Heart left ventricle (tissue), 13 donors: ENCODE measurements around the gene POU6F2.

Experiments used
- CTCF ChIP-seq, 12 donors: fragments of 200-600 bp; sonication (generic) in 4 of 12; IDR thresholded peaks; one replicate each; pipeline versions ENCODE4 v1.5.0 to v1.8.0; 2018 to 2022; ENCODE audit warnings: antibody characterized with exemption in 12 of 12, mild to moderate bottlenecking in 5 of 12
- POLR2A ChIP-seq, 2 donors: fragments of 450-650 bp; IDR thresholded peaks; one replicate each; pipeline ENCODE4 v1.6.1; 2017; ENCODE audit warnings: antibody characterized with exemption in 2 of 2, mild to moderate bottlenecking in 2 of 2, moderate library complexity in 2 of 2
- donor health status: ischemic (EF 13 %, LVEDD 7.1; RV severe dilation, severe dysfunction).
- donor health status: DM: no; HTN: yes; CAD: no.
- donor health status: DM: no; HTN: no; CAD: no.
- donor health status: ischemic (EF 25% LVEDD 6.9; RV normal size, moderate dysfunction).
- donor health status: ischemic (EF 25% LVEDD 5.7; RV mildly dilated, moderate dysfunction).
- donor health status: ischemic (EF 35%, LVEDD 5.7; RV mildly dilated, moderate dysfunction).
- donor health status: nonischemic (EF 11% LVEDD 7.7; RV severe dilation, severe dysfunction).
- donor health status: DM: yes; HTN: yes; CAD: no.
- donor health status: PGD.
- donor health status: ischemic (EF 29% LVEDD 5.4; RV normal size, mild dysfunction).
- donor health status: nonischemic (EF 23%, LVEDD 6.1; RV moderate dilation, normal function).

GRCh38 chr7:39375047-39375873, 397.6 kb downstream of the POU6F2 start:
- TF ChIP-seq CTCF (IDR thresholded peaks at IDR 0.05) (no peak), POLR2A (IDR thresholded peaks at IDR 0.05) (no peak)
